GM21526 (cell line): Measurements from ENCODE around the gene CSAD.

ENCODE experiments used
- ATAC-seq: cut with Tn5 transposase; IDR thresholded peaks from one replicate; pipeline ENCODE4 v1.9.1; 2021; ENCODE audit warnings: moderate library complexity; ENCODE audit not compliant: unreplicated experiment, low FRiP score

Gene CSAD, protein sequence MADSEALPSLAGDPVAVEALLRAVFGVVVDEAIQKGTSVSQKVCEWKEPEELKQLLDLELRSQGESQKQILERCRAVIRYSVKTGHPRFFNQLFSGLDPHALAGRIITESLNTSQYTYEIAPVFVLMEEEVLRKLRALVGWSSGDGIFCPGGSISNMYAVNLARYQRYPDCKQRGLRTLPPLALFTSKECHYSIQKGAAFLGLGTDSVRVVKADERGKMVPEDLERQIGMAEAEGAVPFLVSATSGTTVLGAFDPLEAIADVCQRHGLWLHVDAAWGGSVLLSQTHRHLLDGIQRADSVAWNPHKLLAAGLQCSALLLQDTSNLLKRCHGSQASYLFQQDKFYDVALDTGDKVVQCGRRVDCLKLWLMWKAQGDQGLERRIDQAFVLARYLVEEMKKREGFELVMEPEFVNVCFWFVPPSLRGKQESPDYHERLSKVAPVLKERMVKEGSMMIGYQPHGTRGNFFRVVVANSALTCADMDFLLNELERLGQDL

GRCh38 chr12:53180220-53180930 is at the start of gene CSAD, which contains the start of gene ZNF740:
Gene CSAD, minus strand, starts transcription at chr12:53180925. Its CDS starts 7,455 bp downstream, at chr12:53173470.
Gene ZNF740, plus strand, starts transcription at chr12:53180722. Its CDS starts 1,262 bp downstream, at chr12:53181984.
- peak; percentile 87 for ATAC-seq

GRCh38 chr12:53230108-53230845 is 49.6 kb upstream of the CSAD start:
- ATAC-seq = no peak

DNA sequence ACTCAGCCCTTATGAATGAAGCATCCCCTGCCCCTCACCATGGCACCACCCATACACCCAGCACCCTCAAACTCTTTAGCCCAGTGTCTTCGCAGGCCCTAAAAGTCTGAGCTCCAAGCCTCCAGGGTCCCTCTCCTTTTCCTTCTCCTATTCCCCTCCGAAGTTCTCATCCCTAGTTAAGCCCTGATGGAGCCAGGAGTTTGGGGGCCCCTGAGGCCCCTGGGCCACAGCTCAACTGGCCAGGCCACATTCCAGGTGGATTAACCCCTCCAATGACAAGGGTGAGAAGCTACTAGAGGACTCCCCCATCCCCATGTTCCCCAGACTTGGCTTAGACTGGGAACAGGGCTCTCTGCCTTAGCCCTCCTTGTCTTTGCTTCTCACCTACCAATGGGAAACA is 48.7 kb upstream of the CSAD start:
- no peak for ATAC-seq

GRCh38 chr12:53227836-53228235 is 47.1 kb upstream of the CSAD start:
- no peak for ATAC-seq

- no peak for ATAC-seq
Observed at GRCh38 chr12:53227341-53227740, 46.6 kb upstream of the CSAD start.

DNA sequence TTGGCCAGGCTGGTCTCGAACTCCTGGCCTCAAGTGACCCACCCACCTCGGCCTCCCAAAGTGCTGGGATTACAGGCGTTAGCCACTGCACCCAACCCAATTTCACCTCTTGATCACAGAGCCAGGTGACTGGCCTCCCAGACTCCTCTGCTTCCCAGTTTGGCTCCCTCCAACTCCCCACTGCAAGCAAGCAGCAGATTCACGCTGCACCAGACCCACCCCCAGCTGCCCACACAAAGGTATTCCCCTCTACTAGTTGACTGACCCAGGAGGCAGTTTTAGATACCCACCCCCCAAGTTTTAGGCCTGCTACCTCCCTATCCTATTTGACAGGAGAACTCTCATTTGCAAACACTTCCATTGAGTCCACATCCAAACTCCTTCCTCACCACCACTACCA is 46.1 kb upstream of the CSAD start:
- no peak for ATAC-seq

- no peak for ATAC-seq
Observed at GRCh38 chr12:53225635-53226424, 45.1 kb upstream of the CSAD start.

DNA sequence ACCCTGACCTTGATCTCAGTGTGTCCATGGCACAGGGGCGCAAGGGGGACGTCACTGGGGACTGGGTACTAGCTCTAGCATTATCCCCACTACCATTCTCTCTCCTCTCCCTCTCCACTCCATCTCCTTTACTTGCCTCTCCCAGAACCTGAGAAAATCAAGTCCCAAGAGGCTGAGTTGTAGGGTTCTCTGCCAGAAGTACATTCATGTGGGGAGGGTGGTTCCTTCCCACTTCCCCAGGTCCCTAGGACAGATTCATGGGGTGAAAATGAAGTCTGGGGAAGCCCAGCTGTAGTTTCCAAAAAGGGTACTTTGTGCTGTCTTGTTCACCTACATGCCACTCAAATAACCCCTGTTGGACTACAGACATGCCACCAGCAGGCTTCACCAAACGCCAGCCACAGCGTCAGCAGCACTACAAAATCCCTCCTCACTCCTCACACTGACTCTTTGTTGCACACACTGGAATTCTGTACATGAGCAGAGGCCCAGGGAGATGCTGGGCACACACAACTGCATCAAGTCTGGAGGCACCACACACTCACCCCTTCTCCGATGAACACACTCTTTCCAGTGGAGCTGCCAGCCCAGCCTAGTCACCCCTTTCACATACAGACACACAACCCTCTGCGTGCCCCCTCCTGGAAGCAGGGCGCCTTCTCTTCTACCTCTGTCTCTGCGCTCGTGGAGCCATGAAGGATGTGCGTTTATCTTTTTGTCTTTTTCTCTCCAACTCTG is 44.3 kb upstream of the CSAD start:
- ATAC-seq = no peak

DNA sequence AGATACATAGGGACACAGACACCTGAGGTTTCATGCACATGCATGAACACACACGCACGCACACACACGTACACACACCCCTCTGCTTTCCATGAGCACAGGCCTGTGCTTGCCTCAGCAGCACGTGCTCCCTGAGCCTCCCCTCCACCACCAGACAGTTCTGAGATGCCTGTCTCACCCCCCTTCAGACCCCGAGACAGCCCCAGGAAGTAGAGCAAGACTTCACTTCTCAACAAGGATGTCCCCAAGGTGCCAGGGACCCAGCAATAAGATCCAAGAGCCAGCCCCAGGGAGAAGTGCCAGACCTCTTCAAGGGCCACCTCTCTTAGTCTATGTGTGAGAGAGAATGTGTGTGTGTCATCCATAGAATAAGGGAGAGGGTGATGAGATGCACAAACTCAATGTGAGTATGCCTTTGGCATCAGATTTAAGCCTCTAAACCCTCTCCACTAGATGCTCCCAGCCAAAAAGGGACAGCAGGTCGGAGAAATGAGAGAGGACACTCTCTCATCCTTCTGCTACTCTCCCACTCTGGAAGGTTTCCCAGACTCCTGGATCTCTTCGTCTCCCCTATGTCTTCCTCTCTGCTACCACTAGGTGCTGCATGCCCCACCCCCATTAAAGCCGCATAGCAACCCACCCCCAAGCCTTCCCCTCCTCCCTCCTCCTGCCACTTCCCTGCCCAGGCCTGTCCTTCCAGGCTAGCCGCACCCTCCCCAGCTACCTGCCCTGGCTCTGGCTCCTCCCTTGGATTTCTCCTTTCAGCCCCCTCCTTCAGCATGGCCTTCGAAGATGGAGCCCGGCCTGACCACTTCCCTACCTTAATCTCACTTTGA is 43.6 kb upstream of the CSAD start:
- ATAC-seq = no peak

GRCh38 chr12:53223389-53224060 is 42.8 kb upstream of the CSAD start:
- no peak for ATAC-seq

- no peak for ATAC-seq
Observed at GRCh38 chr12:53222806-53223261, 42.1 kb upstream of the CSAD start.

GRCh38 chr12:53222170-53222721 is 41.5 kb upstream of the CSAD start:
- no peak for ATAC-seq

- ATAC-seq = peak; percentile 21
Observed at GRCh38 chr12:53221203-53222080, 40.7 kb upstream of the CSAD start.

- ATAC-seq = peak; percentile 42
Observed at GRCh38 chr12:53220694-53221202, 40.0 kb upstream of the CSAD start.

DNA sequence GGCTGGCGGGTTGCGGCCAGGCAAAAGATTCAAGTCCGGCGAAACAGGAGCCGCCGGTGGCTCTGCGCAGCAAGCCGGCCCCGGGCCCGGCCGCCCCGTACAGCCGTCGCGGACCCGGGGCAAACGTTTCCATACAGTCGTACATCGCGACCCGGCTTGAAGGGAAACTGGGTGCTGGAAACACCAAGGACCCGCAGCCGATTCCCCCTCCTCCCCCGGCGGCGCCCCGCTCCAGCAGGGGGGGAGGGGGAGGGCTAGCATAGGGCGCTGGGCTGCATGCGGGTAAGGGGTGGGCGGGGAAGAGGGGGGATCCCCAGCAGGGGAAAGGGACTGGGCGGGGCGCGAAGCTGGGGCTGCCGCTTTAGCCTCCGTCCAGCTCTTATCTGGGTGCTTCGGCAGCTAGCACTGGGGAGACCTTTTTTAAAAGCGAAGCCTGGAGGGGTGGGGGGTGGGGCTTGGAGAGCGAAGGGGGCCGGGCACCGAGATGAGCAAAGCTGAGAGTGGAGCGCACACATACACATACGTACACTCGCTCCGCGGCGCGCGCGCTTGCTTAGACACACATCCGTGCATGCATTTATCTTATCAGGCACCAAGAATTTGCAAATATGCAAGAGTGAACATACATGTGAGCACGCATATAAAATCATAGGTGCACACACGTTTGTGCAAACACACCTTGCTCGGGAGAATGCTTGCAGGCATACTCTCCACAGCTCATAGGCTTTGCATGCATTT is 39.4 kb upstream of the CSAD start:
- ATAC-seq = peak; percentile 30
